Measurements from ENCODE around the gene TM9SF1.

DNA sequence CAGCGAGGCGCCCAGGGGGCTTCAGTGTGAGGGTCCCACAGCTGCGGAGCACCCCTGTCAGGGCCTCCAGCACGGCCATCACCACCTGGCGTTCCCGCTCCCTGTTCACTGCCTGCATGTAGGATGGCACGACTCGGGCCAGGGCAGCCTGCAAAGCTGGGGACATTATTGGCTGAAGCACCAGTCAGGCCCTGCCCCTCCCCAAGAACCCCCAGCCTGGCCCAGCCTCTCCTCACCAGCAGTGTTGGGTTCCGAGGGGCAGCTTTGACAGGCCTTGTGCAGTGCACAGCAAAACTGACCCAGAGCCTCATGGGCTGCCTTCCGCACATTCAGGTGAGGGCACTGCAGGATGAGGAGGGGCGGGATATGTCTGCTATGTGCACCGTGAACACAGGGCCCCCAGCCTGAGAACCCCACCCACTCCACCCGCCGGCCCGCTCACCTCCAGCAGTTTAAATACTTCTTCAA lies 12.2 kb downstream of the TM9SF1 start:
- TF ChIP-seq, protein P1, sequence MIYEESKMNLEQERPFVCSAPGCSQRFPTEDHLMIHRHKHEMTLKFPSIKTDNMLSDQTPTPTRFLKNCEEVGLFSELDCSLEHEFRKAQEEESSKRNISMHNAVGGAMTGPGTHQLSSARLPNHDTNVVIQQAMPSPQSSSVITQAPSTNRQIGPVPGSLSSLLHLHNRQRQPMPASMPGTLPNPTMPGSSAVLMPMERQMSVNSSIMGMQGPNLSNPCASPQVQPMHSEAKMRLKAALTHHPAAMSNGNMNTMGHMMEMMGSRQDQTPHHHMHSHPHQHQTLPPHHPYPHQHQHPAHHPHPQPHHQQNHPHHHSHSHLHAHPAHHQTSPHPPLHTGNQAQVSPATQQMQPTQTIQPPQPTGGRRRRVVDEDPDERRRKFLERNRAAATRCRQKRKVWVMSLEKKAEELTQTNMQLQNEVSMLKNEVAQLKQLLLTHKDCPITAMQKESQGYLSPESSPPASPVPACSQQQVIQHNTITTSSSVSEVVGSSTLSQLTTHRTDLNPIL (CRISPR knock-in tag; IDR thresholded peaks at IDR 0.05; ENCODE audit: low read depth): no peak
- TF ChIP-seq ZC3H10 (CRISPR knock-in tag; IDR thresholded peaks at IDR 0.05) (no peak), ZFP3 (CRISPR knock-in tag; IDR thresholded peaks at IDR 0.05) (no peak), CSDC2 (CRISPR knock-in tag; IDR thresholded peaks at IDR 0.05) (no peak), GLIS3 (CRISPR knock-in tag; IDR thresholded peaks at IDR 0.05) (no peak), RARB (CRISPR knock-in tag; IDR thresholded peaks at IDR 0.05) (no peak), ESRRG (CRISPR knock-in tag; IDR thresholded peaks at IDR 0.05) (no peak), ZNF8 (CRISPR knock-in tag; IDR thresholded peaks at IDR 0.05) (no peak), ZFP30 (CRISPR knock-in tag; IDR thresholded peaks at IDR 0.05) (no peak), OSR1 (CRISPR knock-in tag; IDR thresholded peaks at IDR 0.05) (no peak), ISL1 (CRISPR knock-in tag; IDR thresholded peaks at IDR 0.05) (no peak), CSRNP3 (CRISPR knock-in tag; IDR thresholded peaks at IDR 0.05) (no peak)
- TF ChIP-seq, protein P2, sequence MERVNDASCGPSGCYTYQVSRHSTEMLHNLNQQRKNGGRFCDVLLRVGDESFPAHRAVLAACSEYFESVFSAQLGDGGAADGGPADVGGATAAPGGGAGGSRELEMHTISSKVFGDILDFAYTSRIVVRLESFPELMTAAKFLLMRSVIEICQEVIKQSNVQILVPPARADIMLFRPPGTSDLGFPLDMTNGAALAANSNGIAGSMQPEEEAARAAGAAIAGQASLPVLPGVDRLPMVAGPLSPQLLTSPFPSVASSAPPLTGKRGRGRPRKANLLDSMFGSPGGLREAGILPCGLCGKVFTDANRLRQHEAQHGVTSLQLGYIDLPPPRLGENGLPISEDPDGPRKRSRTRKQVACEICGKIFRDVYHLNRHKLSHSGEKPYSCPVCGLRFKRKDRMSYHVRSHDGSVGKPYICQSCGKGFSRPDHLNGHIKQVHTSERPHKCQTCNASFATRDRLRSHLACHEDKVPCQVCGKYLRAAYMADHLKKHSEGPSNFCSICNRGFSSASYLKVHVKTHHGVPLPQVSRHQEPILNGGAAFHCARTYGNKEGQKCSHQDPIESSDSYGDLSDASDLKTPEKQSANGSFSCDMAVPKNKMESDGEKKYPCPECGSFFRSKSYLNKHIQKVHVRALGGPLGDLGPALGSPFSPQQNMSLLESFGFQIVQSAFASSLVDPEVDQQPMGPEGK (CRISPR knock-in tag; IDR thresholded peaks at IDR 0.05; ENCODE audit: borderline replicate concordance): no peak
- TF ChIP-seq, protein P3, sequence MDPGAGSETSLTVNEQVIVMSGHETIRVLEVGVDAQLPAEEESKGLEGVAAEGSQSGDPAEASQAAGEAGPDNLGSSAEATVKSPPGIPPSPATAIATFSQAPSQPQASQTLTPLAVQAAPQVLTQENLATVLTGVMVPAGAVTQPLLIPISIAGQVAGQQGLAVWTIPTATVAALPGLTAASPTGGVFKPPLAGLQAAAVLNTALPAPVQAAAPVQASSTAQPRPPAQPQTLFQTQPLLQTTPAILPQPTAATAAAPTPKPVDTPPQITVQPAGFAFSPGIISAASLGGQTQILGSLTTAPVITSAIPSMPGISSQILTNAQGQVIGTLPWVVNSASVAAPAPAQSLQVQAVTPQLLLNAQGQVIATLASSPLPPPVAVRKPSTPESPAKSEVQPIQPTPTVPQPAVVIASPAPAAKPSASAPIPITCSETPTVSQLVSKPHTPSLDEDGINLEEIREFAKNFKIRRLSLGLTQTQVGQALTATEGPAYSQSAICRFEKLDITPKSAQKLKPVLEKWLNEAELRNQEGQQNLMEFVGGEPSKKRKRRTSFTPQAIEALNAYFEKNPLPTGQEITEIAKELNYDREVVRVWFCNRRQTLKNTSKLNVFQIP (CRISPR knock-in tag; IDR thresholded peaks at IDR 0.05; ENCODE audit: borderline replicate concordance, low read depth): no peak
